Stimulated activated CD8-positive, alpha-beta memory T cell treated with anti-CD3 and anti-CD28 coated beads, Interleukin-2, amount 100 ng/mL, for 1 hour (primary cell): ENCODE measurements around the gene CYP26A1.

Experiments used
- DNase-seq, 2 donors: peaks; one replicate each; pipeline ENCODE4 v3.0.0-alpha.2; 2020; ENCODE audit warnings: low read depth in 2 of 2

Gene CYP26A1

DNA sequence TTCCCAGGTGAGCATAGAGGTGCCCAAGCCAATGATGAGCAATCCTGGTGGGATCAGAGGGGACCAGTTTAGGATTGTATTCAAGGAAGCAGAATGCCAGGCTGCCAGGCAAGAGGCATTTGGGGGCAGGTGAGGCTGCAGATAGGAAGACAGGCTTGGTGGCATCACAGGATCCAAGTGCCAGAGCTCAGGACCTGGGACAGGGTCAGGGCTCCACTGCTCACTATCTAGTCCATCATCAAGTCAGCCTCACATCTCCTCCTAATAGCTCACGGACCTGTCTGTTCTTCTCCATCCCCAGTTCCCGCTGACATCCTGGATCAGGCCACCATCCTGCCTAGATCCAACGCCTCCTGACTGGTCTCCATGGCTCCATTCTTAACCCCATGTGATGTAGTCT is 47.6 kb downstream of the CYP26A1 start:
- DNase-seq = no peak

DNA sequence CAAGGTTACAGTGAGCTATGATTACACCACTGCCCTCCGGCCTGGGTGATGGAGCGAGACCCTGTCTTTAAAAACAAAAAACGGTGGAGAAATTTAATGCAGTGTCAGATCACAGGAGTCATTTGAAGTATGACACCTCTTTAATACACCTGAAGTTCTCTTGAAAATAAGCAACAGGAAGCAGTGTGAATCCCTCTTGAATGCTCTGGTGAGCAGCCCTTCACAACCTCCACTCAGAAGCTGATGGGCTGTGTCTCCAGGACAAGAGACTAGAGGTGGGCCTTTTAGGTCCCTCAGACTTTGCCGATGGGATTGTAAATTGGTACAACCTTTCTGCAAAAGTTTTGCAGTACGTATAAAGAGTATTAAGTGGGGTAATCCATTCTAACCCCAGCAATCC is 50.1 kb downstream of the CYP26A1 start:
- DNase-seq = no peak

DNA sequence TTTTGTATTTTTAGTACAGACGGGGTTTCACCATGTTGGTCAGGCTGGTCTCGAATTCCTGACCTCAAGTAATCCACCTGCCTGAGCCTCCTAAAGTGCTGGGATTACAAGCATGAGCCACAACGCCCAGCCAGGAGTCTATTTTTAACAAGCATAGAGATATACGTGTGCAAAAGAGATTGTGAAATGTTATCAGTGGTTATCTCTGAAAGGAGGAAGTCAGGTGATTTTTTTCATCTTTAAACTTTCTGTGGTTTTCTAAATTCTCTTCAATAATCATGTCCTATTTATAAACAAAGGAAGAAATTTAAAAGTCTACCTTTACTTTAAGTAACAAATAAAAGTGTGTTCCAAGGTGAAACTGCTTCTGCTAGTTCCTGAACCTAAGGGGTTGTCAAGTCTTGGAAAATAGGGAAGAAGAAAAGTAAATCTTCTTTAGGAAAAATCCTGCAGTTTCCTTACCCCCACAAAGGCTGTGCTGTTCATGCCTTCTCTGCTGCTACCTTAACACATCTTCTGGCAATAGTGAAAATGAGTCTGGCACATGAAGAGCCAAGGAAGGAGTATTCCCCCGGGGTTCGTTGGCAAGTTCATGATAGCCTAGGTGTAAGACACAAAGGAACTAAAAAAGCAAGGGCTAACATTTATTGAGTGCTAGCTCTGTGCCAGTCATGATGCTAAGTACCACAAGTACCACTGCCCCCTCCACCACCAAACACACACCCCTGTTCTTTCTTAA is 51.1 kb downstream of the CYP26A1 start:
- DNase-seq = no peak

DNA sequence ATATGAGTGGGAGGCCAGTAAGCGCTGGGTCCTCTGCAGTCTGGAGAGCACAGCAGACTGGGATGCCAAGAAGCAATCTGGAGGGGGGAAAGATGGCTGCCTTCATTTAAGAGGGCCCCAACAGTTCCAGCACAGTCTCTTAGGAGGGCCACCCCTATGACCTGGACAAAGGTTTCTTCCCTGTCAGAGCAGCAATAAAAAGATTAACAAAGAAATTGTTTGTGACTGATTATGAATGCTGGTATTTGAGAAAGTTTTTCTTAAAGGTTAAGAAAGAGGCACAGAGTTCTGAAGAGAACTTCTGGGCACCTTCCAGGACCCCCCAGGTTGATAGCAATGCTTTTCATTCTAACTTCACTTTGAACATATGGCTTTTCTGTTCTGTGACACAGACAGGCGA is 52.3 kb downstream of the CYP26A1 start:
- DNase-seq = no peak

DNA sequence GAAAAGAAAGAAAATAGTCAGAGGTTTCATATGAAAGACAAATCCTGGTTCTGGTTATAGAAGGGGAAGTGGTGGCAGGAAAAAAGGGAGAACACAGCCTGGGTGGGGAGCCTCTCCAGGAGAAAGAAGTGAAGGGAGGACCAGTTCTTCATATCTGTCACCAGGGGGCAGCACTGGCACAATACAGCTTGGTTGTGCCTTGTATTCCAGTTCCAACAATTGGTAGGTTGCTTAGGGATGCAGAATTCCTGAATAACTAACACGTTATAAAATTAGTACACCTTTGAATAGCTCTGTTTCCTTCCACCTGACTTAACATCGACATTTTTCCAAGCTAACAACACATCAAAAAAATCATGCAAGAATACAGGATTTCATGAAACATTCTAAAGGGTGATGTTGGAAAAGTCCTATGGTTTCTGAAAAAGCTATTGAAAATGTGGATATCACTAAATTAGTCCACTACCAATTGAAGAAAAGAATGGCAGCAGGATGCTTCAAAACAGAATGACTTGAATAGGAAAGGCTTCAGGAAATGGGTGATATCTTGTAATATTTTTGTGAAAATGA is 52.9 kb downstream of the CYP26A1 start:
- DNase-seq = no peak
